Caco-2 (cell line): ENCODE measurements around the gene RHBG. TPM values are rescaled to one million over a fixed set of nuclear protein-coding genes. Genes with fewer than 3 reads are reported as not detected.
A peak's percentile ranks its signal among the peaks of the same experiment; 100 is the strongest.

Source experiments
- BruUV-seq: library from RNA; stranded (reverse); fragments of 400-500 nt; replicated peaks from 2 replicates; lab custom pipeline; 2021; lab: Mats Ljungman, UMichigan
- CTCF ChIA-PET: fragments of 300-600 bp; sonication (Branson Sonifier 250); formaldehyde crosslinking; loops from one replicate; lab custom pipeline; 2022; ENCODE audit warnings: antibody characterized with exemption; lab: Charles Lee
- POLR2A ChIA-PET: fragments of 300-600 bp; sonication (Branson Sonifier 250); formaldehyde crosslinking; loops from one replicate; lab custom pipeline; 2022; ENCODE audit warnings: antibody characterized with exemption; lab: Charles Lee
- DNase-seq, 2 experiments: peaks; one replicate each; pipeline versions ENCODE4 v3.0.0 to v3.0.0-alpha.2; 2020 to 2022
- H3K27me3 ChIP-seq: replicated peaks from 2 replicates; pipeline ENCODE4 v1.6.0; 2011; ENCODE audit warnings: low read length; ENCODE audit not compliant: control insufficient read depth, insufficient read depth
- H3K36me3 ChIP-seq: 2 replicates; pipeline ENCODE4 v1.5.1; 2011; ENCODE audit warnings: low read length; ENCODE audit not compliant: control insufficient read depth, insufficient read depth
- H3K4me1 ChIP-seq: fragments of 250-450 bp; sonication (Bioruptor Pico); 2 replicates; pipeline ENCODE4 v1.5.1; 2020; ENCODE audit warnings: mild to moderate bottlenecking
- H3K4me3 ChIP-seq: 2 replicates; pipeline ENCODE4 v1.5.1; 2011; ENCODE audit warnings: low read depth, mild to moderate bottlenecking, control low read depth, low read length
- H3K9me3 ChIP-seq: fragments of 250-450 bp; sonication (Bioruptor Pico); 2 replicates; pipeline ENCODE4 v1.5.1; 2020; ENCODE audit warnings: mild to moderate bottlenecking, moderate library complexity
- H3K27ac Mint-ChIP-seq: one replicate; pipeline ENCODE4 v1.8.0; 2022; ENCODE audit warnings: mixed read lengths; ENCODE audit not compliant: unreplicated experiment
- H3K27me3 Mint-ChIP-seq: one replicate; pipeline ENCODE4 v1.8.0; 2022; ENCODE audit warnings: mixed read lengths; ENCODE audit not compliant: insufficient read depth, unreplicated experiment
- H3K36me3 Mint-ChIP-seq: one replicate; pipeline ENCODE4 v1.8.0; 2022; ENCODE audit warnings: mild to moderate bottlenecking, mixed read lengths; ENCODE audit not compliant: insufficient read depth, unreplicated experiment
- H3K4me1 Mint-ChIP-seq: one replicate; pipeline ENCODE4 v1.8.0; 2022; ENCODE audit warnings: low read depth, mixed read lengths; ENCODE audit not compliant: unreplicated experiment
- H3K4me3 Mint-ChIP-seq: one replicate; pipeline ENCODE4 v1.8.0; 2022; ENCODE audit warnings: mild to moderate bottlenecking, moderate library complexity, mixed read lengths; ENCODE audit not compliant: unreplicated experiment
- H3K9me3 Mint-ChIP-seq: one replicate; pipeline ENCODE4 v1.8.0; 2022; ENCODE audit warnings: mixed read lengths; ENCODE audit not compliant: unreplicated experiment
- CTCF ChIP-seq, 2 experiments: fragments of 200-600 bp in 1 of 2; IDR thresholded peaks; 1 replicate in 1 of 2; 2 replicates in 1 of 2; pipeline versions ENCODE4 v1.5.1 to v1.8.0; 2011 to 2022; ENCODE audit warnings: antibody characterized with exemption in 1 of 2, control low read depth in 1 of 2, inconsistent platforms in 1 of 2, low read depth in 1 of 2, low read length in 1 of 2, mild to moderate bottlenecking in 1 of 2, moderate library complexity in 1 of 2; ENCODE audit not compliant: insufficient read depth in 1 of 2, severe bottlenecking in 1 of 2, unreplicated experiment in 1 of 2
- intact Hi-C: fragments of 100-400 bp; cut with micrococcal nuclease; formaldehyde crosslinking; loops from one replicate; pipeline ENCODE4 v1.10.0; 2022; ENCODE audit not compliant: unreplicated experiment
- total RNA-seq: library from RNA; stranded (reverse); gene quantifications from 2 replicates; pipeline ENCODE4 v1.2.3, GENCODE V29; 2022

The RHBG gene
- total RNA-seq, 1 experiment from 2014 or later, result 6.5 TPM

- H3K27me3 Mint-ChIP-seq, result peaks cover 10% of the 10 kb centered on the region
- CTCF ChIA-PET, result interaction anchor here (0.5 to 2.4 kb wide), 9 partner anchors 10 to 205 kb away, joined by 3 to 28 read pairs (median 3); no protein-coding TSS in a partner anchor
- peak overlapping the region; percentile 80 for H3K4me3 Mint-ChIP-seq
- Histone ChIP-seq H3K36me3 (no peaks in the 10 kb centered on the region), H3K4me3 (peak overlapping the region; percentile 47), H3K9me3 (no peaks in the 10 kb centered on the region), H3K27me3 (no peaks in the 10 kb centered on the region; the same call in 1 of the 2 replicates), H3K4me1 (peaks cover 41% of the 10 kb centered on the region)
- H3K36me3 Mint-ChIP-seq, result peaks cover 12% of the 10 kb centered on the region
- H3K9me3 Mint-ChIP-seq, result no peaks in the 10 kb centered on the region
- H3K27ac Mint-ChIP-seq, result no peak overlapping the region
- POLR2A ChIA-PET, result no interaction called here
- intact Hi-C loops, result loop anchor here (1.0 to 2.0 kb wide), 3 partner anchors 24 to 45 kb away; no protein-coding TSS in a partner anchor
- H3K4me1 Mint-ChIP-seq, result peaks cover 16% of the 10 kb centered on the region
- peak; percentile 46 to 80 for TF ChIP-seq CTCF (IDR thresholded peaks at IDR 0.05; ENCODE audit: insufficient read depth in 1 of 2, low read depth in 1 of 2, low read length in 1 of 2, severe bottlenecking in 1 of 2, unreplicated experiment in 1 of 2)
- BruUV-seq, result no TSS peak
- peak; percentile 49 to 70 for DNase-seq
These were observed 50.8 kb downstream of the RHBG start for GRCh38 chr1:156419854-156420204.

DNA sequence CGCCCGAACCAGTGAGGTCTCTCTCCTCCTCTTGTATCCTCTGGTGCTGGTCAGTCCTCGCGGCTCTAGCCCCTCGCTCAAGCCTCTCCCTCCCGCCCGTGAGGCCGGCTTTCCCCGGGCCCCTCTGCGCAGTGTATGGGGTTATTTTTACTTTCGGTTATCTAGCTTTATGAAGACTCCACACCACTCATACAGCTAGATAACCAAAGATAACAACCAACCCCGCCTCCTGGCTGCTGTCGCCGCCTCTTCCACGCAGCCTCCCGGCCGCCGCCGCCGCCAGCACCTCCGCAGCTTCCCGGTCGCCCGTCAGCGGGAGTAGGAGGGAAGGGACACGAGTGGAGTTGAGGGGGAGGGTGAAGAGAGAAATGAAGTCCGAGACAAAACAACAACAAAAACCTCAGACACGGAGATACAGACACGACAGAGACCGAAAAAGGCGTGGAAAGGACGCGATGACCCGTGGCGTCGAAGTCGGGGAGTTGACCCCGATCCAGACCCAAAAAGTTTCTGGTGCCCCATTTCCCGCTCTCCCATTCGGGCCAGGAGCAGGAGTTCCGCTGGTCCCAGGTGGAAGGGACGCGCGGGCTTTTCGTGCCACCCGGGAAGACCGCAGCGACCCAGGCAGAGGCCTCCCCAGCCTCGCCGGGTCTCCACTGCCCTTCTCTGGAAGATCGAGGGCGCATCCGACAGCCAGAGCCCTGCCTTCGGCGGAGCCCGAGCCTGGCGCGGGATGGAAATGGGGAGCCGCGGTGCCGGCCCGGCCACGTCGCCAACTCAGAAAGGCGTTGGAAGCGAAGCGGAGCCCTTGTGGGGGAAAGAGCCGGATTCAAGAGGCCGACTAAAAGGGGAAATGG lies 51.4 kb downstream of the RHBG start:
- H3K9me3 ChIP-seq, result no peaks in the 10 kb centered on the region
- H3K4me1 ChIP-seq, result peaks cover 41% of the 10 kb centered on the region
- peaks cover 12% of the 10 kb centered on the region for H3K36me3 Mint-ChIP-seq
- H3K27me3 Mint-ChIP-seq, result peaks cover 11% of the 10 kb centered on the region
- H3K4me3 ChIP-seq, result peak overlapping the region; percentile 47
- H3K27me3 ChIP-seq, result no peaks in the 10 kb centered on the region; the same call in 1 of the 2 replicates
- BruUV-seq, result TSS peak; percentile 35
- no peaks in the 10 kb centered on the region for H3K36me3 ChIP-seq
- H3K27ac Mint-ChIP-seq, result peak overlapping the region; percentile 60
- ChIA-PET POLR2A (no interaction called here), CTCF (interaction anchor here (1.0 to 2.4 kb wide), 8 partner anchors 11 to 204 kb away, joined by 3 to 28 read pairs (median 4); no protein-coding TSS in a partner anchor)
- H3K9me3 Mint-ChIP-seq, result no peaks in the 10 kb centered on the region
- peak overlapping the region; percentile 80 for H3K4me3 Mint-ChIP-seq
- DNase-seq, result peak in 1 of 2 experiments; percentile 39
- peaks cover 16% of the 10 kb centered on the region for H3K4me1 Mint-ChIP-seq
- TF ChIP-seq CTCF (IDR thresholded peaks at IDR 0.05; ENCODE audit: insufficient read depth in 1 of 2, low read depth in 1 of 2, low read length in 1 of 2, severe bottlenecking in 1 of 2, unreplicated experiment in 1 of 2), result no peak
- intact Hi-C loops, result loop anchor here (1.0 to 2.0 kb wide), 3 partner anchors 24 to 46 kb away; no protein-coding TSS in a partner anchor
